ENCODE data around the gene GPR139. TPM values are rescaled to one million over a fixed set of nuclear protein-coding genes. Genes with fewer than 3 reads are reported as not detected.

The GPR139 gene
- total RNA-seq, 6 experiments from 2014 or later, result not detected

GRCh38 chr16:20002936-20003335, 70.8 kb downstream of the GPR139 start:
- Histone ChIP-seq H3K27me3 (no peaks in the 10 kb centered on the region), H3K4me1 (peaks cover 0 to under 1% (median 0%) of the 10 kb centered on the region in 4 donors), H3K9me3 (no peaks in the 10 kb centered on the region), H3K27ac (no peak overlapping the region), H3K36me3 (no peaks in the 10 kb centered on the region), H3K4me3 (no peak overlapping the region)
- TF ChIP-seq CTCF (IDR thresholded peaks at IDR 0.05) (no peak), POLR2A (IDR thresholded peaks at IDR 0.05) (no peak)
- ATAC-seq (no peak), DNase-seq (no peak)
- 80% methylated on average over 2 of the region's 2 CpGs for WGBS (ENCODE audit: insufficient coverage, low coverage, low lambda C conversion rate, missing lambda C conversion rate)
- intact Hi-C loops (cut with DNase I), result no loop called here

- TF ChIP-seq POLR2A (IDR thresholded peaks at IDR 0.05), result no peak
- no peak for TF ChIP-seq CTCF (IDR thresholded peaks at IDR 0.05)
- Histone ChIP-seq H3K27me3 (no peaks in the 10 kb centered on the region), H3K4me1 (peaks cover 0 to 6% (median 0%) of the 10 kb centered on the region in 4 donors), H3K27ac (no peak overlapping the region), H3K4me3 (no peak overlapping the region), H3K36me3 (no peaks in the 10 kb centered on the region), H3K9me3 (no peaks in the 10 kb centered on the region)
- DNase-seq, result peak in 1 of 3 donors; percentile 14
- intact Hi-C loops (cut with DNase I), result no loop called here
- peak; percentile 42 to 74 (median 49) for ATAC-seq
- WGBS (ENCODE audit: insufficient coverage, low coverage, low lambda C conversion rate, missing lambda C conversion rate), result 43% methylated on average over 6 of the region's 16 CpGs
These were observed 71.6 kb downstream of the GPR139 start for GRCh38 chr16:20001856-20002707.

- no peak overlapping the region for H3K4me3 ChIP-seq
- H3K27me3 ChIP-seq, result no peaks in the 10 kb centered on the region
- WGBS (ENCODE audit: insufficient coverage, low coverage, low lambda C conversion rate, missing lambda C conversion rate), result 37% methylated on average over 3 of the region's 4 CpGs
- ATAC-seq, result peak; percentile 69 to 90 (median 78)
- DNase-seq, result peak in 2 of 3 donors; percentile 15 to 42
- no peaks in the 10 kb centered on the region for H3K9me3 ChIP-seq
- H3K36me3 ChIP-seq, result no peaks in the 10 kb centered on the region
- TF ChIP-seq POLR2A (IDR thresholded peaks at IDR 0.05) (no peak), CTCF (IDR thresholded peaks at IDR 0.05) (no peak)
- no peak overlapping the region for H3K27ac ChIP-seq
- intact Hi-C loops (cut with DNase I), result no loop called here
- H3K4me1 ChIP-seq, result peaks cover 0 to 6% (median 0%) of the 10 kb centered on the region in 4 donors
These were observed 76.0 kb downstream of the GPR139 start for GRCh38 chr16:19997734-19998133.

- Histone ChIP-seq H3K27ac (no peak overlapping the region), H3K4me3 (no peak overlapping the region), H3K36me3 (no peaks in the 10 kb centered on the region), H3K9me3 (no peaks in the 10 kb centered on the region), H3K27me3 (no peaks in the 10 kb centered on the region), H3K4me1 (peaks cover 0 to 6% (median 0%) of the 10 kb centered on the region in 4 donors)
- ATAC-seq (peak; percentile 53 to 77 (median 60)), DNase-seq (no peak)
- intact Hi-C loops (cut with DNase I), result no loop called here
- TF ChIP-seq CTCF (IDR thresholded peaks at IDR 0.05) (no peak), POLR2A (IDR thresholded peaks at IDR 0.05) (no peak)
- WGBS (ENCODE audit: insufficient coverage, low coverage, low lambda C conversion rate, missing lambda C conversion rate), result 69% methylated on average over 2 of the region's 2 CpGs
These were observed 76.4 kb downstream of the GPR139 start for GRCh38 chr16:19997264-19997663.
